ENCODE measurements around the gene SEMA4C.

- TF ChIP-seq EZH2phosphoT487 (IDR thresholded peaks at IDR 0.05; ENCODE audit: low read depth): no peak
- TF ChIP-seq CTCF (IDR thresholded peaks at IDR 0.05; ENCODE audit: low read depth, low read length): no peak
These were observed 3.3 kb downstream of the SEMA4C start for GRCh38 chr2:96866586-96866985.

Data from OCI-LY3 (cell line).